Measurements from ENCODE around the gene OR1M1. TPM values are rescaled to one million over a fixed set of nuclear protein-coding genes. Genes with fewer than 3 reads are reported as not detected.

Gene OR1M1
- total and polyA plus RNA-seq, 8 donors: not detected

DNA sequence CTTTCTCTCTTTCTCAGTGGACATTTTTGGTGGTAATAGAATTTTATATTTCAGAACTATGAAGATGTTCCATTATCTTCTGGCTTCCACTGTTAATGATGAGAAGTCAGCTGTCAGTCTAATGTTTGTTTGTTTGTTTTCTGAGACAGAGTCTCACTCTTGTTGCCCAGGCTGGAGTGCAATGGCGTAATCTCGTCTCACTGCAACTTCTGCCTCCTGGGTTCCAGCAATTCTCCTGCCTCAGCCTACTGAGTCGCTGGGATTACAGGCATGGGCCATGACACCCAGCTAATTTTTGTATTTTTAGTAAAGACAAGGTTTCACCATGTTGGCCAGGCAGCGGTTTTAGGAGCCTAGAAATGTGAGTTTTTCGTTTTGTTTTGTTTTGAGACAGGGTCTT, 58.1 kb downstream of the OR1M1 start:
- intact Hi-C loops (cut with DNase I): no loop called here
- H3K9me3 ChIP-seq: peaks cover 0 to 7% (median 0%) of the 10 kb centered on the region in 4 donors
- no peaks in the 10 kb centered on the region for H3K27me3 ChIP-seq
- DNase-seq (no peak), FAIRE-seq (no peak), ATAC-seq (no peak)
- WGBS, 2 donors: 98 to 99% methylated on average over 5 of the region's 5 CpGs
- TF ChIP-seq, protein P1, sequence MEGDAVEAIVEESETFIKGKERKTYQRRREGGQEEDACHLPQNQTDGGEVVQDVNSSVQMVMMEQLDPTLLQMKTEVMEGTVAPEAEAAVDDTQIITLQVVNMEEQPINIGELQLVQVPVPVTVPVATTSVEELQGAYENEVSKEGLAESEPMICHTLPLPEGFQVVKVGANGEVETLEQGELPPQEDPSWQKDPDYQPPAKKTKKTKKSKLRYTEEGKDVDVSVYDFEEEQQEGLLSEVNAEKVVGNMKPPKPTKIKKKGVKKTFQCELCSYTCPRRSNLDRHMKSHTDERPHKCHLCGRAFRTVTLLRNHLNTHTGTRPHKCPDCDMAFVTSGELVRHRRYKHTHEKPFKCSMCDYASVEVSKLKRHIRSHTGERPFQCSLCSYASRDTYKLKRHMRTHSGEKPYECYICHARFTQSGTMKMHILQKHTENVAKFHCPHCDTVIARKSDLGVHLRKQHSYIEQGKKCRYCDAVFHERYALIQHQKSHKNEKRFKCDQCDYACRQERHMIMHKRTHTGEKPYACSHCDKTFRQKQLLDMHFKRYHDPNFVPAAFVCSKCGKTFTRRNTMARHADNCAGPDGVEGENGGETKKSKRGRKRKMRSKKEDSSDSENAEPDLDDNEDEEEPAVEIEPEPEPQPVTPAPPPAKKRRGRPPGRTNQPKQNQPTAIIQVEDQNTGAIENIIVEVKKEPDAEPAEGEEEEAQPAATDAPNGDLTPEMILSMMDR (IDR thresholded peaks at IDR 0.05): no peak
- peaks cover 6 to 14% (median 9%) of the 10 kb centered on the region in 3 donors for H3K4me1 ChIP-seq
- H3K4me3 ChIP-seq: no peak overlapping the region
- H3K27ac ChIP-seq: no peak overlapping the region
- no peaks in the 10 kb centered on the region for H3K36me3 ChIP-seq

Other genes with a start within 250 kb of the OR1M1 start
- gene MUC16, start 76.7 kb upstream of the OR1M1 start, total RNA-seq: under 1 TPM; under 0.01 to 0.97 (median 0.05) TPM
- under 1 TPM; 0.02 to 0.84 TPM for gene MUC16, start 76.7 kb upstream of the OR1M1 start, polyA plus RNA-seq
- gene OR7G2, start 20.4 kb downstream of the OR1M1 start, total RNA-seq: not detected
- not detected for gene OR7G2, start 20.4 kb downstream of the OR1M1 start, polyA plus RNA-seq
- not detected for gene OR7G1, start 28.7 kb downstream of the OR1M1 start, total RNA-seq
- not detected for gene OR7G1, start 28.7 kb downstream of the OR1M1 start, polyA plus RNA-seq
- gene OR7G3, start 39.9 kb downstream of the OR1M1 start, total RNA-seq: not detected
- gene OR7G3, start 39.9 kb downstream of the OR1M1 start, polyA plus RNA-seq: not detected
- gene ZNF317, start 53.3 kb downstream of the OR1M1 start, total RNA-seq: 10 to 100 TPM; 12.4 to 22.0 (median 13.9) TPM
- 10 to 100 TPM; 26.2 to 38.3 TPM for gene ZNF317, start 53.3 kb downstream of the OR1M1 start, polyA plus RNA-seq
- gene OR7D2, start 91.9 kb downstream of the OR1M1 start, total RNA-seq: not detected
- under 1 TPM; 0.02 to 0.04 TPM for gene OR7D2, start 91.9 kb downstream of the OR1M1 start, polyA plus RNA-seq
- not detected for gene OR7D4, start 132.5 kb downstream of the OR1M1 start, total RNA-seq
- not detected for gene OR7D4, start 132.5 kb downstream of the OR1M1 start, polyA plus RNA-seq
- not detected for gene OR7E24, start 163.9 kb downstream of the OR1M1 start, total RNA-seq
- gene OR7E24, start 163.9 kb downstream of the OR1M1 start, polyA plus RNA-seq: not detected
- 1 to 10 TPM; 1.1 to 3.4 (median 1.7) TPM for gene ZNF699, start 222.8 kb downstream of the OR1M1 start, total RNA-seq
- gene ZNF699, start 222.8 kb downstream of the OR1M1 start, polyA plus RNA-seq: 1 to 10 TPM in 1 of 2 donors, under 1 TPM in 1; 0.96 to 1.3 TPM
- gene ZNF559, start 237.1 kb downstream of the OR1M1 start, total RNA-seq: 10 to 100 TPM in 1 of 6 donors, 1 to 10 TPM in 5; 3.2 to 13.0 (median 5.7) TPM
- gene ZNF559, start 237.1 kb downstream of the OR1M1 start, polyA plus RNA-seq: 10 to 100 TPM; 14.9 to 19.4 TPM

Measured in pancreas (tissue), 10 donors.